ENCODE results near the gene SPEG. TPM values are rescaled to one million over a fixed set of nuclear protein-coding genes. Genes with fewer than 3 reads are reported as not detected.

The SPEG gene
- polyA plus RNA-seq, 2 of the 4 experiments (the other 2 are of a cell fraction), result 2.3 to 11.5 TPM

- Histone ChIP-seq H3K27ac (no peak overlapping the region), H3K4me1 (no peaks in the 10 kb centered on the region), H3K4me3 (no peak overlapping the region), H3K4me2 (no peak overlapping the region), H3K9me3 (peaks cover 18% of the 10 kb centered on the region)
- TF ChIP-seq RCOR1 (IDR thresholded peaks at IDR 0.05; ENCODE audit: low read depth, low read length) (no peak), SREBF2 (IDR thresholded peaks at IDR 0.05) (no peak), ZC3H11A (IDR thresholded peaks at IDR 0.05) (no peak), HDAC2 (IDR thresholded peaks at IDR 0.05) (no peak), FOSB (CRISPR knock-in tag; IDR thresholded peaks at IDR 0.05) (no peak), HEYL (CRISPR knock-in tag; IDR thresholded peaks at IDR 0.05) (no peak), EHF (CRISPR knock-in tag; IDR thresholded peaks at IDR 0.05) (no peak), HES2 (IDR thresholded peaks at IDR 0.05) (no peak), CBX8 (IDR thresholded peaks at IDR 0.05) (no peak), RAD21 (conservative IDR thresholded peaks at IDR 0.05 in 1 of 2, IDR thresholded peaks at IDR 0.05 in 1 of 2) (no peak), ESRRA (IDR thresholded peaks at IDR 0.05; ENCODE audit: borderline replicate concordance, low read length) (no peak), TFCP2L1 (CRISPR knock-in tag; IDR thresholded peaks at IDR 0.05) (no peak)
- ATAC-seq (peak in 1 of 2 experiments; percentile 23; a peak in 1 of 6 replicates), FAIRE-seq (no peak), DNase-seq (ENCODE audit: low read depth in 1 of 2, low spot score in 1 of 2) (no peak)
- CTCF ChIA-PET, result interaction anchor here (0.9 to 7.4 kb wide), 5 partner anchors 11 to 115 kb away, joined by 3 to 48 read pairs (median 7); no protein-coding TSS in a partner anchor
- POLR2A ChIA-PET, result no interaction called here
- WGBS (ENCODE audit: missing lambda C conversion rate), result 39% methylated on average over 5 of the region's 5 CpGs
Observed at GRCh38 chr2:219415580-219416234, 18.9 kb upstream of the SPEG start.

- ATAC-seq (peak in 1 of 2 experiments; percentile 32; a peak in 1 of 6 replicates), FAIRE-seq (no peak), DNase-seq (ENCODE audit: low read depth in 1 of 2, low spot score in 1 of 2) (no peak)
- 45% methylated on average over 3 of the region's 3 CpGs for WGBS (ENCODE audit: missing lambda C conversion rate)
- H3K9me3 ChIP-seq, result peaks cover 18% of the 10 kb centered on the region
- no peak overlapping the region for H3K27ac ChIP-seq
- CTCF ChIA-PET, result interaction anchor here (0.9 to 7.4 kb wide), 6 partner anchors 11 to 114 kb away, joined by 3 to 48 read pairs (median 6); no protein-coding TSS in a partner anchor
- POLR2A ChIA-PET, result no interaction called here
- TF ChIP-seq USF2 (IDR thresholded peaks at IDR 0.05) (no peak), HDAC2 (IDR thresholded peaks at IDR 0.05) (no peak)
- H3K4me2 ChIP-seq, result no peak overlapping the region
- no peaks in the 10 kb centered on the region for H3K4me1 ChIP-seq
- H3K4me3 ChIP-seq, result no peak overlapping the region
Observed at GRCh38 chr2:219416235-219416602, 18.4 kb upstream of the SPEG start.

- POLR2A ChIA-PET, result no interaction called here
- no peak overlapping the region for H3K4me3 ChIP-seq
- H3K4me1 ChIP-seq, result no peaks in the 10 kb centered on the region
- ATAC-seq (peak; percentile 15 to 44; a peak in 2 of 6 replicates), DNase-seq (ENCODE audit: low read depth in 1 of 2, low spot score in 1 of 2) (no peak), FAIRE-seq (no peak)
- H3K27ac ChIP-seq, result no peak overlapping the region
- CTCF ChIA-PET, result interaction anchor here (0.9 to 7.4 kb wide), 6 partner anchors 12 to 113 kb away, joined by 3 to 48 read pairs (median 6); no protein-coding TSS in a partner anchor
- H3K4me2 ChIP-seq, result no peak overlapping the region
- WGBS (ENCODE audit: missing lambda C conversion rate), result 68% methylated on average over 4 of the region's 4 CpGs
- TF ChIP-seq ZC3H11A (IDR thresholded peaks at IDR 0.05) (no peak), BHLHE40 (IDR thresholded peaks at IDR 0.05; ENCODE audit: low read depth, low read length) (no peak), ELK1 (IDR thresholded peaks at IDR 0.05; ENCODE audit: low read depth, low read length) (no peak), RNF2 (IDR thresholded peaks at IDR 0.05; ENCODE audit: borderline replicate concordance, low read depth) (no peak), HEYL (CRISPR knock-in tag; IDR thresholded peaks at IDR 0.05) (no peak), TP53 (CRISPR knock-in tag; IDR thresholded peaks at IDR 0.05) (no peak), JUNB (IDR thresholded peaks at IDR 0.05) (no peak)
- peaks cover 12% of the 10 kb centered on the region for H3K9me3 ChIP-seq
Observed at GRCh38 chr2:219416938-219417337, 17.7 kb upstream of the SPEG start.

- DNase-seq (ENCODE audit: low read depth in 1 of 2, low spot score in 1 of 2), result no peak
- CTCF ChIA-PET, result interaction anchor here (0.9 to 7.4 kb wide), 5 partner anchors 15 to 142 kb away, joined by 3 to 48 read pairs (median 7); no protein-coding TSS in a partner anchor
- WGBS (ENCODE audit: missing lambda C conversion rate), result 80% methylated on average over 9 of the region's 9 CpGs
- Histone ChIP-seq H3K9me3 (peaks cover 8% of the 10 kb centered on the region), H3K4me2 (no peak overlapping the region), H3K4me3 (no peak overlapping the region), H3K27ac (no peak overlapping the region), H3K4me1 (no peaks in the 10 kb centered on the region)
- no peak for ATAC-seq
- FAIRE-seq, result no peak
- POLR2A ChIA-PET, result no interaction called here
- no peak for TF ChIP-seq ZSCAN20 (CRISPR knock-in tag; IDR thresholded peaks at IDR 0.05)
- no peak for TF ChIP-seq NR3C1 (IDR thresholded peaks at IDR 0.05)
- no peak for TF ChIP-seq ZFP36 (IDR thresholded peaks at IDR 0.05; ENCODE audit: borderline replicate concordance, partially characterized antibody)
- no peak for TF ChIP-seq FOXS1 (CRISPR knock-in tag; IDR thresholded peaks at IDR 0.05)
- no peak for TF ChIP-seq RCOR1 (IDR thresholded peaks at IDR 0.05; ENCODE audit: low read depth, low read length)
- no peak for TF ChIP-seq CHD4 (IDR thresholded peaks at IDR 0.05; ENCODE audit: borderline replicate concordance)
- TF ChIP-seq EHF (CRISPR knock-in tag; IDR thresholded peaks at IDR 0.05), result no peak
- TF ChIP-seq NFE2L2 (conservative IDR thresholded peaks at IDR 0.05; ENCODE audit: low read length), result no peak
- no peak for TF ChIP-seq CBX8 (IDR thresholded peaks at IDR 0.05)
- no peak for TF ChIP-seq MYC (IDR thresholded peaks at IDR 0.05; ENCODE audit: borderline replicate concordance, low read length)
- no peak for TF ChIP-seq HOXB5 (CRISPR knock-in tag; IDR thresholded peaks at IDR 0.05)
- TF ChIP-seq EHMT2 (IDR thresholded peaks at IDR 0.05; ENCODE audit: low read depth), result no peak
- TF ChIP-seq HEYL (CRISPR knock-in tag; IDR thresholded peaks at IDR 0.05), result no peak
- no peak for TF ChIP-seq ATOH8 (CRISPR knock-in tag; IDR thresholded peaks at IDR 0.05; ENCODE audit: low read depth)
Observed at GRCh38 chr2:219417374-219417773, 17.3 kb upstream of the SPEG start.

All from A549 (cell line).